Measurements from ENCODE around the gene DPY19L2.
"Not testable (repeated sequence)": the region's sequence is repeated elsewhere in the genome, so short reads cannot be mapped to it uniquely, and the experiment has no call there.

Gene DPY19L2

GRCh38 chr12:63658501-63658900, 9.8 kb downstream of the DPY19L2 start:
- H3K4me3 ChIP-seq (ENCODE audit: insufficient read depth, low read length, poor library complexity, severe bottlenecking); H3F3A ChIP-seq (ENCODE audit: insufficient read depth); H3K4me2 ChIP-seq (ENCODE audit: low read depth, low read length, poor library complexity, severe bottlenecking); H3K9ac ChIP-seq (ENCODE audit: low read length); H4K20me1 ChIP-seq (ENCODE audit: low read depth, low read length); H3K27me3 ChIP-seq (ENCODE audit: low read length); H3K36me3 ChIP-seq (ENCODE audit: low read length); H3K27ac ChIP-seq (ENCODE audit: low read depth, low read length); H2AFZ ChIP-seq (ENCODE audit: low read depth, low read length, severe bottlenecking); H3K9me2 ChIP-seq (replicated peaks; ENCODE audit: insufficient read depth, low read length); H3K9me3 ChIP-seq (ENCODE audit: insufficient read depth, low read length); H3K79me2 ChIP-seq (ENCODE audit: insufficient read depth, low read length): not testable (repeated sequence)

- H3K9ac ChIP-seq (ENCODE audit: low read length); H3K79me2 ChIP-seq (ENCODE audit: insufficient read depth, low read length); H3K4me2 ChIP-seq (ENCODE audit: low read depth, low read length, poor library complexity, severe bottlenecking); H3K27me3 ChIP-seq (ENCODE audit: low read length); H3K9me3 ChIP-seq (ENCODE audit: insufficient read depth, low read length); H3K4me3 ChIP-seq (ENCODE audit: insufficient read depth, low read length, poor library complexity, severe bottlenecking); H3K36me3 ChIP-seq (ENCODE audit: low read length); H3K27ac ChIP-seq (ENCODE audit: low read depth, low read length); H3F3A ChIP-seq (ENCODE audit: insufficient read depth); H2AFZ ChIP-seq (ENCODE audit: low read depth, low read length, severe bottlenecking); H3K9me2 ChIP-seq (replicated peaks; ENCODE audit: insufficient read depth, low read length); H4K20me1 ChIP-seq (ENCODE audit: low read depth, low read length): not testable (repeated sequence)
These were observed 11.9 kb downstream of the DPY19L2 start for GRCh38 chr12:63656407-63656806.

- H3K9me3 ChIP-seq (ENCODE audit: insufficient read depth, low read length); H3F3A ChIP-seq (ENCODE audit: insufficient read depth); H3K36me3 ChIP-seq (ENCODE audit: low read length); H3K27me3 ChIP-seq (ENCODE audit: low read length); H3K4me3 ChIP-seq (ENCODE audit: insufficient read depth, low read length, poor library complexity, severe bottlenecking); H3K9me2 ChIP-seq (replicated peaks; ENCODE audit: insufficient read depth, low read length); H3K27ac ChIP-seq (ENCODE audit: low read depth, low read length); H4K20me1 ChIP-seq (ENCODE audit: low read depth, low read length); H3K4me2 ChIP-seq (ENCODE audit: low read depth, low read length, poor library complexity, severe bottlenecking); H2AFZ ChIP-seq (ENCODE audit: low read depth, low read length, severe bottlenecking); H3K79me2 ChIP-seq (ENCODE audit: insufficient read depth, low read length); H3K9ac ChIP-seq (ENCODE audit: low read length): not testable (repeated sequence)
These were observed 12.6 kb downstream of the DPY19L2 start for GRCh38 chr12:63655543-63656257.

GRCh38 chr12:63654481-63654880, 13.8 kb downstream of the DPY19L2 start:
- H3K4me3 ChIP-seq (ENCODE audit: insufficient read depth, low read length, poor library complexity, severe bottlenecking); H2AFZ ChIP-seq (ENCODE audit: low read depth, low read length, severe bottlenecking); H4K20me1 ChIP-seq (ENCODE audit: low read depth, low read length); H3K9me2 ChIP-seq (replicated peaks; ENCODE audit: insufficient read depth, low read length); H3K9ac ChIP-seq (ENCODE audit: low read length); H3K4me2 ChIP-seq (ENCODE audit: low read depth, low read length, poor library complexity, severe bottlenecking); H3K79me2 ChIP-seq (ENCODE audit: insufficient read depth, low read length); H3F3A ChIP-seq (ENCODE audit: insufficient read depth); H3K27me3 ChIP-seq (ENCODE audit: low read length); H3K36me3 ChIP-seq (ENCODE audit: low read length); H3K9me3 ChIP-seq (ENCODE audit: insufficient read depth, low read length); H3K27ac ChIP-seq (ENCODE audit: low read depth, low read length): not testable (repeated sequence)

- H3K4me3 ChIP-seq (ENCODE audit: insufficient read depth, low read length, poor library complexity, severe bottlenecking); H3F3A ChIP-seq (ENCODE audit: insufficient read depth): not testable (repeated sequence)
These were observed 18.8 kb downstream of the DPY19L2 start for GRCh38 chr12:63649517-63649916.

GRCh38 chr12:63643381-63644140, 24.7 kb downstream of the DPY19L2 start:
- H3K79me2 ChIP-seq (ENCODE audit: insufficient read depth, low read length); H2AFZ ChIP-seq (ENCODE audit: low read depth, low read length, severe bottlenecking); H3K9ac ChIP-seq (ENCODE audit: low read length); H3K9me2 ChIP-seq (replicated peaks; ENCODE audit: insufficient read depth, low read length); H3K27ac ChIP-seq (ENCODE audit: low read depth, low read length); H3K9me3 ChIP-seq (ENCODE audit: insufficient read depth, low read length); H4K20me1 ChIP-seq (ENCODE audit: low read depth, low read length); H3K27me3 ChIP-seq (ENCODE audit: low read length); H3K36me3 ChIP-seq (ENCODE audit: low read length); H3K4me3 ChIP-seq (ENCODE audit: insufficient read depth, low read length, poor library complexity, severe bottlenecking); H3K4me2 ChIP-seq (ENCODE audit: low read depth, low read length, poor library complexity, severe bottlenecking); H3F3A ChIP-seq (ENCODE audit: insufficient read depth): not testable (repeated sequence)

More at GRCh38 chr12:63649517-63649916, 18.8 kb downstream of the DPY19L2 start:
- H3K27me3 ChIP-seq (ENCODE audit: low read length); H4K20me1 ChIP-seq (ENCODE audit: low read depth, low read length); H2AFZ ChIP-seq (ENCODE audit: low read depth, low read length, severe bottlenecking); H3K79me2 ChIP-seq (ENCODE audit: insufficient read depth, low read length); H3K27ac ChIP-seq (ENCODE audit: low read depth, low read length); H3K9me3 ChIP-seq (ENCODE audit: insufficient read depth, low read length); H3K9me2 ChIP-seq (replicated peaks; ENCODE audit: insufficient read depth, low read length); H3K36me3 ChIP-seq (ENCODE audit: low read length); H3K9ac ChIP-seq (ENCODE audit: low read length); H3K4me2 ChIP-seq (ENCODE audit: low read depth, low read length, poor library complexity, severe bottlenecking): not testable (repeated sequence)

GRCh38 chr12:63624258-63624657, 44.0 kb downstream of the DPY19L2 start:
- H3K9ac ChIP-seq (ENCODE audit: low read length); H4K20me1 ChIP-seq (ENCODE audit: low read depth, low read length); H3K27me3 ChIP-seq (ENCODE audit: low read length); H3K79me2 ChIP-seq (ENCODE audit: insufficient read depth, low read length); H3K9me2 ChIP-seq (replicated peaks; ENCODE audit: insufficient read depth, low read length); H3F3A ChIP-seq (ENCODE audit: insufficient read depth); H2AFZ ChIP-seq (ENCODE audit: low read depth, low read length, severe bottlenecking); H3K4me3 ChIP-seq (ENCODE audit: insufficient read depth, low read length, poor library complexity, severe bottlenecking); H3K36me3 ChIP-seq (ENCODE audit: low read length); H3K9me3 ChIP-seq (ENCODE audit: insufficient read depth, low read length); H3K4me2 ChIP-seq (ENCODE audit: low read depth, low read length, poor library complexity, severe bottlenecking); H3K27ac ChIP-seq (ENCODE audit: low read depth, low read length): not testable (repeated sequence)

GRCh38 chr12:63615544-63615943, 52.7 kb downstream of the DPY19L2 start:
- H3K79me2 ChIP-seq (ENCODE audit: insufficient read depth, low read length); H3K9me2 ChIP-seq (replicated peaks; ENCODE audit: insufficient read depth, low read length); H3K4me2 ChIP-seq (ENCODE audit: low read depth, low read length, poor library complexity, severe bottlenecking); H3K36me3 ChIP-seq (ENCODE audit: low read length); H2AFZ ChIP-seq (ENCODE audit: low read depth, low read length, severe bottlenecking); H3K27ac ChIP-seq (ENCODE audit: low read depth, low read length); H3K27me3 ChIP-seq (ENCODE audit: low read length); H3K9me3 ChIP-seq (ENCODE audit: insufficient read depth, low read length); H4K20me1 ChIP-seq (ENCODE audit: low read depth, low read length); H3K9ac ChIP-seq (ENCODE audit: low read length); H3K4me3 ChIP-seq (ENCODE audit: insufficient read depth, low read length, poor library complexity, severe bottlenecking); H3F3A ChIP-seq (ENCODE audit: insufficient read depth): not testable (repeated sequence)
